ENCODE results near the gene MAPRE2.
"Not testable (repeated sequence)": the region's sequence is repeated elsewhere in the genome, so short reads cannot be mapped to it uniquely, and the experiment has no call there.

Gene MAPRE2

GRCh38 chr18:35108088-35108487 lies 66.9 kb downstream of the MAPRE2 start:
- H3K79me2 ChIP-seq (ENCODE audit: control insufficient read depth, insufficient read depth, low read length, unreplicated experiment); H2AFZ ChIP-seq (ENCODE audit: low read length, unreplicated experiment); H3K27ac ChIP-seq (ENCODE audit: low read depth, low read length); H3K4me3 ChIP-seq (ENCODE audit: low read depth, low read length); H3K36me3 ChIP-seq (ENCODE audit: insufficient read depth, low read length); H3K27me3 ChIP-seq (ENCODE audit: insufficient read depth, low read length); H3K4me1 ChIP-seq (ENCODE audit: control insufficient read depth, insufficient read depth, low read length, unreplicated experiment): not testable (repeated sequence)

GRCh38 chr18:35110059-35110458 lies 68.8 kb downstream of the MAPRE2 start:
- Histone ChIP-seq H3K79me2 (ENCODE audit: control insufficient read depth, insufficient read depth, low read length, unreplicated experiment) (no peaks in the 10 kb centered on the region), H3K27me3 (ENCODE audit: insufficient read depth, low read length) (no peaks in the 10 kb centered on the region), H3K4me1 (ENCODE audit: control insufficient read depth, insufficient read depth, low read length, unreplicated experiment) (no peaks in the 10 kb centered on the region), H3K27ac (ENCODE audit: low read depth, low read length) (no peak overlapping the region), H3K36me3 (ENCODE audit: insufficient read depth, low read length) (no peaks in the 10 kb centered on the region), H2AFZ (ENCODE audit: low read length, unreplicated experiment) (no peak overlapping the region), H3K4me3 (ENCODE audit: low read depth, low read length) (no peak overlapping the region)

- H3K27me3 ChIP-seq (ENCODE audit: insufficient read depth, low read length): no peaks in the 10 kb centered on the region
- H3K4me3 ChIP-seq (ENCODE audit: low read depth, low read length): no peak overlapping the region
- no peaks in the 10 kb centered on the region for H3K36me3 ChIP-seq (ENCODE audit: insufficient read depth, low read length)
- no peak overlapping the region for H3K27ac ChIP-seq (ENCODE audit: low read depth, low read length)
- no peaks in the 10 kb centered on the region for H3K79me2 ChIP-seq (ENCODE audit: control insufficient read depth, insufficient read depth, low read length, unreplicated experiment)
- H3K4me1 ChIP-seq (ENCODE audit: control insufficient read depth, insufficient read depth, low read length, unreplicated experiment): no peaks in the 10 kb centered on the region
- H2AFZ ChIP-seq (ENCODE audit: low read length, unreplicated experiment): no peak overlapping the region
These were observed 69.6 kb downstream of the MAPRE2 start for GRCh38 chr18:35110554-35111485.

GRCh38 chr18:35112696-35113095 lies 71.5 kb downstream of the MAPRE2 start:
- Histone ChIP-seq H3K4me1 (ENCODE audit: control insufficient read depth, insufficient read depth, low read length, unreplicated experiment) (peaks cover 5% of the 10 kb centered on the region), H3K79me2 (ENCODE audit: control insufficient read depth, insufficient read depth, low read length, unreplicated experiment) (no peaks in the 10 kb centered on the region), H3K4me3 (ENCODE audit: low read depth, low read length) (no peak overlapping the region), H3K27ac (ENCODE audit: low read depth, low read length) (no peak overlapping the region), H3K36me3 (ENCODE audit: insufficient read depth, low read length) (no peaks in the 10 kb centered on the region), H3K27me3 (ENCODE audit: insufficient read depth, low read length) (no peaks in the 10 kb centered on the region), H2AFZ (ENCODE audit: low read length, unreplicated experiment) (no peak overlapping the region)

- peaks cover 4% of the 10 kb centered on the region for H3K79me2 ChIP-seq (ENCODE audit: control insufficient read depth, insufficient read depth, low read length, unreplicated experiment)
- H3K36me3 ChIP-seq (ENCODE audit: insufficient read depth, low read length): no peaks in the 10 kb centered on the region
- H3K27ac ChIP-seq (ENCODE audit: low read depth, low read length): no peak overlapping the region
- no peak overlapping the region for H2AFZ ChIP-seq (ENCODE audit: low read length, unreplicated experiment)
- H3K4me3 ChIP-seq (ENCODE audit: low read depth, low read length): no peak overlapping the region
- H3K4me1 ChIP-seq (ENCODE audit: control insufficient read depth, insufficient read depth, low read length, unreplicated experiment): peaks cover 15% of the 10 kb centered on the region
- H3K27me3 ChIP-seq (ENCODE audit: insufficient read depth, low read length): no peaks in the 10 kb centered on the region
These were observed 73.1 kb downstream of the MAPRE2 start for GRCh38 chr18:35114305-35114704.

- Histone ChIP-seq H3K4me3 (ENCODE audit: low read depth, low read length) (no peak overlapping the region), H3K27me3 (ENCODE audit: insufficient read depth, low read length) (no peaks in the 10 kb centered on the region), H3K4me1 (ENCODE audit: control insufficient read depth, insufficient read depth, low read length, unreplicated experiment) (peaks cover 15% of the 10 kb centered on the region), H3K36me3 (ENCODE audit: insufficient read depth, low read length) (no peaks in the 10 kb centered on the region), H3K27ac (ENCODE audit: low read depth, low read length) (no peak overlapping the region), H2AFZ (ENCODE audit: low read length, unreplicated experiment) (no peak overlapping the region), H3K79me2 (ENCODE audit: control insufficient read depth, insufficient read depth, low read length, unreplicated experiment) (peaks cover 4% of the 10 kb centered on the region)
These were observed 75.6 kb downstream of the MAPRE2 start for GRCh38 chr18:35116784-35117318.

GRCh38 chr18:35117372-35117771 lies 76.2 kb downstream of the MAPRE2 start:
- no peak overlapping the region for H3K4me3 ChIP-seq (ENCODE audit: low read depth, low read length)
- H2AFZ ChIP-seq (ENCODE audit: low read length, unreplicated experiment): no peak overlapping the region
- H3K79me2 ChIP-seq (ENCODE audit: control insufficient read depth, insufficient read depth, low read length, unreplicated experiment): peaks cover 4% of the 10 kb centered on the region

GRCh38 chr18:35117951-35118411 lies 76.8 kb downstream of the MAPRE2 start:
- Histone ChIP-seq H3K36me3 (ENCODE audit: insufficient read depth, low read length) (no peaks in the 10 kb centered on the region), H3K27ac (ENCODE audit: low read depth, low read length) (peak overlapping the region; percentile 54), H2AFZ (ENCODE audit: low read length, unreplicated experiment) (peak overlapping the region; percentile 39), H3K79me2 (ENCODE audit: control insufficient read depth, insufficient read depth, low read length, unreplicated experiment) (peaks cover 4% of the 10 kb centered on the region), H3K4me1 (ENCODE audit: control insufficient read depth, insufficient read depth, low read length, unreplicated experiment) (peaks cover 15% of the 10 kb centered on the region), H3K4me3 (ENCODE audit: low read depth, low read length) (peak overlapping the region; percentile 35; the same call in 1 of the 2 replicates), H3K27me3 (ENCODE audit: insufficient read depth, low read length) (no peaks in the 10 kb centered on the region)

More at GRCh38 chr18:35117372-35117771, 76.2 kb downstream of the MAPRE2 start:
- H3K4me1 ChIP-seq (ENCODE audit: control insufficient read depth, insufficient read depth, low read length, unreplicated experiment): peaks cover 15% of the 10 kb centered on the region
- no peaks in the 10 kb centered on the region for H3K27me3 ChIP-seq (ENCODE audit: insufficient read depth, low read length)
- H3K36me3 ChIP-seq (ENCODE audit: insufficient read depth, low read length): no peaks in the 10 kb centered on the region
- peak overlapping the region; percentile 54 for H3K27ac ChIP-seq (ENCODE audit: low read depth, low read length)

- peaks cover 4% of the 10 kb centered on the region for H3K79me2 ChIP-seq (ENCODE audit: control insufficient read depth, insufficient read depth, low read length, unreplicated experiment)
- H3K36me3 ChIP-seq (ENCODE audit: insufficient read depth, low read length): no peaks in the 10 kb centered on the region
- peaks cover 15% of the 10 kb centered on the region for H3K4me1 ChIP-seq (ENCODE audit: control insufficient read depth, insufficient read depth, low read length, unreplicated experiment)
- no peaks in the 10 kb centered on the region for H3K27me3 ChIP-seq (ENCODE audit: insufficient read depth, low read length)
- H2AFZ ChIP-seq (ENCODE audit: low read length, unreplicated experiment): no peak overlapping the region
- no peak overlapping the region for H3K4me3 ChIP-seq (ENCODE audit: low read depth, low read length)
- no peak overlapping the region for H3K27ac ChIP-seq (ENCODE audit: low read depth, low read length)
These were observed 77.4 kb downstream of the MAPRE2 start for GRCh38 chr18:35118641-35119040.

- Histone ChIP-seq H3K4me1 (ENCODE audit: control insufficient read depth, insufficient read depth, low read length, unreplicated experiment) (peaks cover 15% of the 10 kb centered on the region), H2AFZ (ENCODE audit: low read length, unreplicated experiment) (no peak overlapping the region), H3K27me3 (ENCODE audit: insufficient read depth, low read length) (no peaks in the 10 kb centered on the region), H3K79me2 (ENCODE audit: control insufficient read depth, insufficient read depth, low read length, unreplicated experiment) (peaks cover 4% of the 10 kb centered on the region), H3K27ac (ENCODE audit: low read depth, low read length) (no peak overlapping the region), H3K4me3 (ENCODE audit: low read depth, low read length) (no peak overlapping the region), H3K36me3 (ENCODE audit: insufficient read depth, low read length) (no peaks in the 10 kb centered on the region)
These were observed 79.8 kb downstream of the MAPRE2 start for GRCh38 chr18:35121038-35121437.

- peaks cover 15% of the 10 kb centered on the region for H3K4me1 ChIP-seq (ENCODE audit: control insufficient read depth, insufficient read depth, low read length, unreplicated experiment)
- no peak overlapping the region for H3K27ac ChIP-seq (ENCODE audit: low read depth, low read length)
- peaks cover 4% of the 10 kb centered on the region for H3K79me2 ChIP-seq (ENCODE audit: control insufficient read depth, insufficient read depth, low read length, unreplicated experiment)
- no peaks in the 10 kb centered on the region for H3K36me3 ChIP-seq (ENCODE audit: insufficient read depth, low read length)
- H2AFZ ChIP-seq (ENCODE audit: low read length, unreplicated experiment): no peak overlapping the region
- no peak overlapping the region for H3K4me3 ChIP-seq (ENCODE audit: low read depth, low read length)
- no peaks in the 10 kb centered on the region for H3K27me3 ChIP-seq (ENCODE audit: insufficient read depth, low read length)
These were observed 80.3 kb downstream of the MAPRE2 start for GRCh38 chr18:35121531-35121930.
